Transverse colon (tissue), 4 donors: ENCODE measurements around the gene TAL1. TPM values are rescaled to one million over a fixed set of nuclear protein-coding genes. Genes with fewer than 3 reads are reported as not detected.
A peak's percentile ranks its signal among the peaks of the same experiment; 100 is the strongest.

ENCODE experiments used
- DNase-seq: peaks from one replicate; pipeline ENCODE4 v3.0.0-alpha.2; 2019
- H3K27ac ChIP-seq, 4 donors: fragments of 200-600 bp; sonication (generic); 2 replicates each; pipeline ENCODE4 v1.5.1; 2016 to 2018; ENCODE audit warnings: inconsistent platforms in 4 of 4
- H3K27me3 ChIP-seq: fragments of 200-600 bp; sonication (generic); 2 replicates; pipeline ENCODE4 v1.5.1; 2017; ENCODE audit warnings: inconsistent platforms
- H3K36me3 ChIP-seq, 4 donors: fragments of 200-600 bp; sonication (generic); 2 replicates each; pipeline ENCODE4 v1.5.1; 2017 to 2019; ENCODE audit warnings: inconsistent platforms in 4 of 4
- H3K4me1 ChIP-seq, 4 donors: fragments of 200-600 bp; sonication (generic); 2 replicates each; pipeline ENCODE4 v1.5.1; 2017 to 2020; ENCODE audit warnings: inconsistent platforms in 4 of 4
- H3K4me3 ChIP-seq, 4 donors: fragments of 200-600 bp; sonication (generic); 1 replicate in 1 of 4; 2 replicates in 3 of 4; pipeline versions ENCODE4 v1.5.1 to v1.6.1; 2017 to 2019; ENCODE audit warnings: inconsistent platforms in 4 of 4
- H3K9me3 ChIP-seq, 2 donors: fragments of 200-600 bp; sonication (generic); 2 replicates each; pipeline ENCODE4 v1.5.1; 2017 to 2019; ENCODE audit warnings: inconsistent platforms in 2 of 2
- CTCF ChIP-seq, 5 experiments: fragments of 200-600 bp in 3 of 5; fragments of 450-650 bp in 2 of 5; sonication (generic) in 3 of 5; IDR thresholded peaks; 1 replicate in 2 of 5; 2 replicates in 3 of 5; pipeline ENCODE4 v1.5.1; 2016 to 2017; ENCODE audit warnings: antibody characterized with exemption in 5 of 5, inconsistent platforms in 3 of 5, mild to moderate bottlenecking in 2 of 5, moderate library complexity in 1 of 5
- EP300 ChIP-seq: sonication (generic); formaldehyde crosslinking; IDR thresholded peaks from one replicate; pipeline ENCODE4 v1.6.1; 2017; ENCODE audit warnings: antibody characterized with exemption, low read depth
- POLR2A ChIP-seq: fragments of 450-650 bp; IDR thresholded peaks from one replicate; pipeline ENCODE4 v1.6.1; 2016; ENCODE audit warnings: antibody characterized with exemption, mild to moderate bottlenecking, moderate library complexity
- POLR2AphosphoS5 ChIP-seq, 3 donors: sonication (generic); formaldehyde crosslinking; IDR thresholded peaks; one replicate each; pipeline ENCODE4 v1.6.1; 2016; ENCODE audit warnings: antibody characterized with exemption in 3 of 3
- WGBS, 2 donors: methylation state at CpG; one replicate each; pipeline ENCODE4 v1.1.5; 2018; ENCODE audit warnings: low coverage in 1 of 2; 5-methylcytosine and 5-hydroxymethylcytosine counted together
- in situ Hi-C, 4 donors: fragments of 200-750 bp; cut with MboI; loops; one replicate each; pipeline versions ENCODE4 v1.15.0 to v1.15.1; 2017; ENCODE audit warnings: low sequenced_read_pairs in 3 of 4, low pct_ligation_motif_present in 1 of 4, low pct_unique_long_range_greater_than_20kb in 1 of 4
- intact Hi-C: fragments of 100-400 bp; cut with DNase I; formaldehyde crosslinking; loops from one replicate; pipeline ENCODE4 v1.15.1; 2023; ENCODE audit warnings: low total_unique reads
- total RNA-seq, 4 donors: library from RNA; depleted of rRNA; stranded (reverse); fragments of >200 nt; gene quantifications; one replicate each; pipeline ENCODE4 v1.1.0, GENCODE V29; 2016

The TAL1 gene
- total RNA-seq, 4 donors from 2014 or later, result 0.80 to 7.9 (median 1.9) TPM

- intact Hi-C loops, result no loop called here
- TF ChIP-seq POLR2AphosphoS5 (IDR thresholded peaks at IDR 0.05), result no peak
- no peak for TF ChIP-seq POLR2A
- TF ChIP-seq CTCF (IDR thresholded peaks at IDR 0.05), result no peak
- TF ChIP-seq EP300, result no peak
- in situ Hi-C loops, result no loop called here
- H3K4me1 ChIP-seq, result peaks cover 7 to 16% (median 13%) of the 10 kb centered on the region in 4 donors
- H3K9me3 ChIP-seq, result no peaks in the 10 kb centered on the region
- no peak overlapping the region for H3K27ac ChIP-seq
- DNase-seq, result no peak
- WGBS, 2 donors, result 65 to 69% methylated on average over 3 to 4 of the region's 4 CpGs
- peaks cover 72% of the 10 kb centered on the region for H3K27me3 ChIP-seq
- no peak overlapping the region for H3K4me3 ChIP-seq
- H3K36me3 ChIP-seq, result no peaks in the 10 kb centered on the region
These were observed 3.8 kb upstream of the TAL1 start for GRCh38 chr1:47235806-47236205.

- in situ Hi-C loops, result no loop called here
- Histone ChIP-seq H3K4me1 (peaks cover 7 to 22% (median 14%) of the 10 kb centered on the region in 4 donors), H3K9me3 (no peaks in the 10 kb centered on the region), H3K4me3 (no peak overlapping the region), H3K27me3 (peaks cover 74% of the 10 kb centered on the region), H3K27ac (peak overlapping the region in 1 of 4 donors; percentile 8), H3K36me3 (no peaks in the 10 kb centered on the region)
- DNase-seq, result no peak
- 55% methylated on average over 21 of the region's 21 CpGs; no CpG with 5 or more reads in 1 of the 2 donors for WGBS, 2 donors
- TF ChIP-seq POLR2AphosphoS5 (IDR thresholded peaks at IDR 0.05), result no peak
- TF ChIP-seq EP300, result no peak
- TF ChIP-seq CTCF (IDR thresholded peaks at IDR 0.05), result no peak
- intact Hi-C loops, result no loop called here
These were observed 3.2 kb upstream of the TAL1 start for GRCh38 chr1:47235241-47235681.

- no peak for DNase-seq
- no peak for TF ChIP-seq CTCF (IDR thresholded peaks at IDR 0.05)
- TF ChIP-seq EP300, result no peak
- TF ChIP-seq POLR2AphosphoS5 (IDR thresholded peaks at IDR 0.05), result no peak
- TF ChIP-seq POLR2A, result no peak
- in situ Hi-C loops (no loop called here), intact Hi-C loops (no loop called here)
- Histone ChIP-seq H3K27me3 (peaks cover 87% of the 10 kb centered on the region), H3K27ac (no peak overlapping the region), H3K4me3 (no peak overlapping the region), H3K36me3 (no peaks in the 10 kb centered on the region), H3K9me3 (no peaks in the 10 kb centered on the region), H3K4me1 (peaks cover 7 to 30% (median 17%) of the 10 kb centered on the region in 4 donors)
- WGBS, 2 donors, result 67 to 76% methylated on average over 4 to 6 of the region's 6 CpGs
These were observed 1.2 kb upstream of the TAL1 start for GRCh38 chr1:47233186-47233585.

GRCh38 chr1:47231301-47232186 is 481 bp downstream of the TAL1 start:
- WGBS, 2 donors, result 1 to 3% methylated on average over 15 to 52 of the region's 62 CpGs
- H3K4me3 ChIP-seq, result peak overlapping the region; percentile 6 to 44 (median 8)
- intact Hi-C loops, result no loop called here
- H3K27ac ChIP-seq, result peak overlapping the region; percentile 13 to 57 (median 19)
- peaks cover 95% of the 10 kb centered on the region for H3K27me3 ChIP-seq
- H3K9me3 ChIP-seq, result no peaks in the 10 kb centered on the region
- H3K36me3 ChIP-seq, result no peaks in the 10 kb centered on the region
- H3K4me1 ChIP-seq, result peaks cover 7 to 30% (median 17%) of the 10 kb centered on the region in 4 donors
- TF ChIP-seq EP300 (no peak), POLR2AphosphoS5 (IDR thresholded peaks at IDR 0.05) (peak; percentile 80 to 97 (median 95)), CTCF (IDR thresholded peaks at IDR 0.05) (no peak), POLR2A (peak; percentile 20)
- in situ Hi-C loops, result no loop called here
- no peak for DNase-seq
